NK-92 treated with Interleukin-12 subunit alpha and Interleukin-12 subunit beta, amount 100 ng/mL, for 24 hours (cell line): ENCODE data around the gene SFI1.
"Not testable (repeated sequence)": the region's sequence is repeated elsewhere in the genome, so short reads cannot be mapped to it uniquely, and the experiment has no call there.

Experiments
- DNase-seq: peaks from one replicate; lab custom pipeline; 2025; lab: John Stamatoyannopoulos, UW

SFI1 gene

DNA sequence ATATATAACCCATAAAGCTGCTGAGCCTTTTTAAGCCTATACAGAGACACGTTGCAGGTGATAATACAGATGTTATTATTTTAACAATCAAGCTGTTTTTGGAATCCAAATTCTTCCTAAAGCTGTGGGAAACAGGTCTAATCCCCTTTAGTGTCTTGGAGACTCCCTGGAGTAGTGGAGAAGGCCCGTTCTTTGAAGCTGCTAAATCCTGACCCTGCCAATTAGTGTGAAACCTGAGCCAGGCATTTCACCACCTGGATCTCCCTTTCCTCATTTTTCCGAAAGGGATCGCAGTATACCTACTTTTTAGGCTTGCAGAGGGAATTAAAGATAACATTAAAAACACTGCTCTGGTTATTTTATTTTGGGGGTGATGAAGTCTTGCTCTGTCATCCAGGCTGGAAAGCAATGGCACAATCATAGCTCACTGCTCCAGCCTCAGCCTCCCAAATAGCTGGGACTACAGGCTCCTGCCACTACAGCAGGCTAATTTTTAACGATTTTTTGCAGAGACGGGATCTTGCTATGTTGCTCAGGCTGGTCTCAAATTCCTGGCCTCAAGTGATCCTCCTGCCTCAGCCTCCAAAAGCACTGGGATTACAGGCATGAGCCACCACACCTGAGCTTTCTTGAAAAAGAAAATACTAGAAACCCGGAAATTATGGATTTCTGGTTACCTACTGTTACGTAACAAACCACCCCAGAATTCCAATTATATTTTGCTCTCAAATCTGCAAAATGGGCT lies 4.9 kb upstream of the SFI1 start:
- no peak for DNase-seq

DNA sequence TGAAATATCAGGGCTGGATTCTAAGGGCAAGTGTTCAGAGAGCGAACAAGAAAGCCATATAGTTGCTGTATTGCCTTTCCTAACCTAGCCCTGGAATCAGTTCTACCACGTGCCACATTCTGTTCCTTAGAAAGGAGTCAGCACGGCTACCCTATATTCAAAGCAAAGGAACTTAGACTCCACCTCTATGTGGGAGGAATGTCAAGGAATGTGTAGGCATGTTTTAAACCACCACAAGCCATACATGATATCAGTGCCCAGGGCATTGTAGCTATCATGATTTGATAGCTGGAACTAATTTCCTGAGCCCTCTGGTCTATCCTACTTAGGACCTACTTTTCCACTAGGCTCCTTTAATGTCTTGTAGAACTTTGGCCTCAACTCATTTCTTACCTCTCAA lies 4.2 kb upstream of the SFI1 start:
- DNase-seq, result no peak

DNA sequence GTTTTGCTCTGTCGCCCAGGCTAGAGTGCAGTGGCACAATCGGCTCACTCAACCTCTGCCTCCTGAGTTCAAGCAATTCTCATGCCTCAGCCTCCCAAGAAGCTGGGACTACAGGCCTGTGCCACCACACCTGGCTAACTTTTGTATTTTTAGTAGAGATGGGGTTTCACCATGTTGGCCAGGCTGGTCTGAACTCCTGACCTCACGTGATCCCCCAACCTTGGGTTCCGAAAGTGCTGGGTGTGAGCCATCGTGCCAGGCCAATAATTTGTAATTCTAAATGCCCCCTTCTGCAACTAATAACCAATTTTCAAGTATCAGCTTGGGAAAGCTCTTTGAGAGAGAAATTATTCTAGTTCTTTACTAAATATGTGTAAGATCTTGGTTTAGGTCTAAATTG lies 3.0 kb upstream of the SFI1 start:
- not testable (repeated sequence) for DNase-seq

DNA sequence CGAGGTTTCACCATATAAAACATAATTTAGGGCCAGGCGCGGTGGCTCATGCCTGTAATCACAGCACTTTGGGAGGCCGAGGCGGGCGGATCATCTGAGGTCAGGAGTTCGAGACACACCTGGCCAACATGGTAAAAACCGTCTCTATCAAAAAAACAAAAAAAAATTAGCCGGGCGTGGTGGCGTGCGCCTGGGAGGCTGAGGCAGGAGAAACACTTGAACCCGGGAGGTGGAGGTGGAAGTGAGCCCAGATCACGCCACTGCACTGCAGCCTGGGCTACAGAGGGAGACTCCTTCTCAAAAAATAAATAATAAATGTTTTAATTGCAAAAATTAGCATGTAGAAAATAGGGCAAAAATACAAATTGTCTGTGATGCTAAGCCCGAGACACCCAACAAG lies 993 bp upstream of the SFI1 start:
- no peak for DNase-seq

DNA sequence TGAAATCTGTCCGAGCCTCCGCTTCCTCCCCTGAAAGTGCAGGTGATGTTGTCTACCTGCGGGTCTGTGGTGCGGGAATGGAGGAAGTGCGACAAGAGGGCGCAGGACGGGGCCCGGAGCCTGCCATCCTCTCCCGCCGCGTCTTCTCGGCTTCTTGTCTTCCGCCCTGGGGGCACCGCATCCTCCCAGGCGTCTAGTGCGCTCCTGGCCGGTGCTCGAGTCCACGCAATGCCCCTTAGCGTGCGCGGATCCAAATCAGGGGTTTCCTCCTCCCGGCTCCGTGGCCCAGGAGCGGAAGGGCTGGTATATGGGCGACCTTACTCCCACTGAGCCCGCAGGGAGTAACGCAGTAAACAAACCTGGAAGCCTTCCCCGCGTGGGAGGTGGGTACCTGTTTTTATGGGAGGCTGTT lies 405 bp downstream of the SFI1 start:
- peak; percentile 43 for DNase-seq

DNA sequence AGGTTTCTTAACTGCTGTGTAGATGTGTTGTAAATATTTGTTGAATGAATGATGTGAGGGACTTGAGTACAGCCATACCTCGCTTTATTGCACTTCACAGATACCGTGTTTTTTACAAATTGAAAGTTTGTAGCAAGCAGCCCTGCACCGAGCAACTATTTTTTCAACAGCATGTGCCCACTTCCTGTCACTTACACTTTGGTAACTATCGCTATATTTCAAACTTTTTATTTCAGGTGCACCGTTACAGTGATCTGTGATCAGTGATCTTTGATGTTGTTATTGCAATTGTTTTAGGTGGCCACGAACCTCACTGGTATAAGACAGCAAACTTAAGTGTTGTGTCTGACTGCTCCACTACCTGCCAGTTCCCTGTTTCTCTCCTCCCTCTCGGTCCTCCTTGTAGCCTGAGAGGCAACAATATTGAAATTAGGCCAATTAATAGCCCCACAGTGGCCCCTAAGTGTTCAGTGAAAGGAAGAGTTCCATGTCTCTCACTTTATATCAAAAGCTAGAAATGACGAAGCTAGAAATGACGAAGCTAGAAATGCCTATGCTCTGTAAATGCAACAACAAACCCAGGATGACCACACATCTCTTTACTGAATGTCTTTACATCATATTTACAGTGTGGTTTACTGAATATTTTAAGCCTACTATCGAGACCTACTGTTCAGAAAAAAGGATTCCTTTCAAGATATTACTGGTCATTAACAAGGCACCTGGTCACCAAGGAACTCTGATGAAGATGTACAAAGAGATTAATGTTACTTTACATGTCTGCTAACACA lies 1.0 kb downstream of the SFI1 start:
- DNase-seq, result no peak

DNA sequence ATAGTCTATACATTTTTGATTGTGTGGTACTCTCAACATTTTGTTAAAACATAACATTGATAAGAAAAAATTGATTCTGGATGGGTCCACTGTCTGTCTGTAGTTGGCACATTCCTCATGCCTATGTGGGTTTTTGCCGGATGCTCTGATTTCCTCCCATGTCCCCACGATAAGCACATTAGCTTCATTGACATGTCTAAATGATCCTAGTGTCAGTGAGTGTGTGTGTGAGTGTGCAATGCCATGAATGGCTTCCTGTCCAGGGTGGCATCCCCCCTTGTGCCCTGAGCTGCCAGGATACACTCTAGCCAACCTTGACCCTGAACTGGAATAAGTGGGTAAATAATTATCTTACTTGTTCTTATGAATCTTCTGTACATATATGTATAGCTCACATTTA lies 5.4 kb downstream of the SFI1 start:
- no peak for DNase-seq

DNA sequence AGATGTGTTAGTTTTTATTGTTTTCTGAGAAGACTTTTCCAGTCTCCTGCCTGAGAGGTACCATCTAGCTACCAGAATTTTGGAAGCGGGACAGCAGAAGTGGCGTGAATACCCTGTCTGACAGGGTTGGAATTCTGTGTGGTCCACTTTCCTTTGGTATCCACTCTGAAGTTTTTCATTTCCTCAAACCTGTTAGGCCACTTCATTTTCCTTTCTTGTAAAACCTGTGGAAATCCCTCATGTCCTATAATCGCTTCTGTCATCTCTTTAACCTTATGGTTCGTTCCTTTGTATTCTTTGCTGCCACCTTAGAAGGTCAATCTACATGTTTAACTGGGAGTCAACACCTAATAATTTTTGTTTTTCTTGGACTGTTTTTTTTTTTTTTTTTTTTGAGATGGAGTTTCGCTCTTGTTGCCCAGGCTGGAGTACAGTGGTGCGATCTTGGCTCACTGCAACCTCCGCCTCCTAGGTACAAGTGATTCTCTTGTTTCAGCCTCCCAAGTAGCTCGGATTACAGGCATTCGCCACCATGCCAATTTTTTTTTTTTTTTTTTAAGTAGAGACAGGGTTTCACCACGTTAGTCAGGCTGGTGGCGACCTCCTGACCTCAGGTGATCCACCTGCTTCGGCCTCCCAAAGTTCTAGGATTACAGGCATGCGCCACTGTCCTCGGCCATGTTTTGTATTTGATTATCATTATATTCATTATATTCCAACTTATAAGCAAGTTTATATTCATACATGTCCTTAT lies 7.1 kb downstream of the SFI1 start:
- DNase-seq, result no peak

DNA sequence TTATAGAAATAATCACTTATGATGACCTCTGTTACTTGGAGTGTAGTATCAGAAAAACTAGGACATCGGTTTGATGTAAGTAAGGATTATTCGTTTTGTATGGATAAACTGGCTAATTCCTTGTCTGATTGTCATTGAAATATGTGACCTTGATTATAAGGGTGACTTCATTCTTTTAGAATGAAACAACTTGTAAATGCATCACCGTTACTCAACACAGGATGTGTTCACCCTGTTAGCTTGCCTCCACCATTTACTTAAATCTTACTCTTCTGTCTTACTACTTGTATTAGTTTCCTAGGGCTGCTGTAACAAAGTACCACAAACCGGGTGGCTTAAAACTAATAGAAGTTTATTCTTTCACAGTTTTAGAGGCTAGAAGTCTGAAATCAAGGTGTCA lies 7.9 kb downstream of the SFI1 start:
- no peak for DNase-seq

DNA sequence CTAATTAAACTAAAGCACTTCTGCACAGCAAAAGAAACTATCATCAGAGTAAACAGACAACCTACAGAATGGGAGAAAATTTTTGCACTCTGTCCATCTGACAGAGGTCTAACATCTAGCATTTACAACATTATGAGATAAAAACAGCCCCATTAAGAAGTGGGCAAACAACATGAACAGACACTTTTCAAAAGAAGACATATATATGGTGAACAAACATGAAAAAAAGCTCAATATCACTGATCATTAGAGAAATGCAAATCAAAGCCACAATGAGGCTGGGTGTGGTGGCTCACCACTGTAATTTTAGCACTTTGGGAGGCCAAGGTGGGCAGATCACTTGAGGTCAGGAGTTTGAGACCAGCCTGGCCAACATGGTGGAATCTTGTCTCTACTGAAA lies 11.2 kb downstream of the SFI1 start:
- DNase-seq, result not testable (repeated sequence)

DNA sequence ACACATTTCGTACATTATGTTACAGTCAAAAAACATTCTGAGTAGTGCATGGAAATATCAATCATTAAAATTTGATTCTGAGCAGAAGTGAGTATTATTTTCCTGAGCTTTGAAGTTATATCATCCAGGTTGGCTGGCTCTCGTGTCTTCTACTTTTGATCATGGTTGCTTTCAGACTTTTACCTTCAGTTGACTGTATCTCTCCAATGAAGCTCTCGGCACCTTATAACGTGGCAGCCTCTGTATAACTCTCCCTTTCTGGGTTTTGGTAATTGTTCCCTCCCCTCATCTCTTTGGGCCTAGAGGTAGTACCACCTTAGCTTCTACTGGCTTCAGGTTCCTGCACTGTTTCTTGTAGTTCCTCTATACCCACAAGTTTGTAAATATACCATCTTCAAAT lies 12.2 kb downstream of the SFI1 start:
- DNase-seq, result no peak

DNA sequence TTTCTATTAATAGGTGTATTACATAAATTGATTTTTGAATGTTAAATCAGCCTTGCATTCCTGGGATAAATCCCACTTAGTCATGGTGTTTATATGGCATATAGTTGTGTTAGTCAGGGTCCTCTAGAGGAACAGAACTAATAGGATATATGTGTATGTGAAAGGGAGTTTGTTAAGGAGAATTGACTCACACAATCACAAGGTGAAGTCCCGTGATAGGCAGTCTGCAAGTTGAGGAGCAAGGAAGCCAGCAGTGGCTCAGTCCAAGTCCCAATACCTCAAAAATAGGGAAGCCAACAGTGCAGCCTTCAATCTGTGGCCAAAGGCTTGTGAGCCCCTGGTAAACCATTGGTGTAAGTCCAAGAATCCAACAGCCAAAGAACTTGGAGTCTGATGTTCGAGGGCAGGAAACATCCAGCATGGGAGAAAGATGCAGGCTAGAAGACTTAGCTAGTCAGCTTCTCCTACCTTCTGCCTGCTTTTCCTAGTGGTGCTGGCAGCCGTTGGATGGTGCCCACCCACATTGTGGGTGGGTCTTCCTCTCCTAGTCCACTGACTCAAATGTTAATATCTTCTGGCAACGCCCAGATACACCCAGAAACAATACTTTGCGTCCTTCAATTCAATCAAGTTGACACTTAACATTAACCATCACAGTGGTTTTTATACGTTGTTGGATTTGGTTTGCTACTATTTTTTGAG lies 12.9 kb downstream of the SFI1 start:
- no peak for DNase-seq

DNA sequence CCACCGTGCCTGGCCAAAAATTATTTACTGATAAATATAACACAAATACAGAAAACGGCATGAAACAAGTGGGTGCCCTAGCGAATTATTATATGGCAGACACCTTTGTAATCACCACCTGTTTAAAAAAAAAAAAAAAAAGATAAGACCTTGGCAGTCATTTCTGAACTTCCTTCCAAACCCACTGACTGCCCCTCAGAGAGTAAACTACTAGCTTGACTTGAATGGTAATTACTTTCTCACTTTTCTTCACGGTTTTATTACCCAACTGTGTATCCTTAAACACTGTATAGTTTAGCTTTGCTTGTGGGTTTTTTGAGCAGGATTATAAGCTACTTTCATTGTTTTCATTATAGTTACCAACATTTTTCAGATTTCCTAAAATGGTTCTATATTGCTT lies 23.7 kb downstream of the SFI1 start:
- DNase-seq, result no peak

DNA sequence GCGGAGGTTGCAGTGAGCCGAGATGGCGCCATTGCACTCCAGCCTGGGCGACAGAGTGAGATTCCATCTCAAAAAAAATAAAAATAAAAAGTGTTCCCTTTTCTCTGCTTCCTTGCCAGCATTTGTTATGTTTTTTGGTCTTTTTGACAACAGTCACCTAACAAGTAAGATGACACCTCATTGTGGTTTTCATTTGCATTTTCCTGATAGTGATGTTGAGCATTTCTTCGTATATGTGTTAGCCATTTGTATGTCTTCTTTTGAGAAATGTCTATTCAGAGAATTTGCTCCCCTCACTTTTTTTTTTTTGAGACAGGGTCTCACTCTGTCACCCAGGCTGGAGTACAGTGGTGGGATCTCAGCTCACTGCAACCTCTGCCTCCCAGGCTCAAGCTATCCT lies 27.8 kb downstream of the SFI1 start:
- not testable (repeated sequence) for DNase-seq

DNA sequence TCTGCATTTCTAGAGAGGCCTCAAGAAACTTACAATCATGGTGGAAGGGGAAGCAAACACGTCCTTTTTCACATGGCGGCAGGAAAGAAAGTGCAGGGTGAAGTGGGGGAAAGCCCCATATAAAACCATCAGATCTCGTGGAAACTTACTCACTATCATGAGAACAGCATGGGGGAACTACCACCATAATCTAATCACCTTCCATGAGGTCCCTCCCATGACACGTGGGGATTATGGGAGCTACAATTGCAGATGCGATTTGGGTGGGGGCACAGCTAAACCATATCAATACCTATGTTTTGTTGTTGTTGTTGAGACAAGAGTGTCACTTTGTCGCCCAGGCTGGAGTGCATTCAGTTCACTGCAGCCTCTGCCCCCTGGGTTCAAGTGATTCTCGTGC lies 29.9 kb downstream of the SFI1 start:
- no peak for DNase-seq

DNA sequence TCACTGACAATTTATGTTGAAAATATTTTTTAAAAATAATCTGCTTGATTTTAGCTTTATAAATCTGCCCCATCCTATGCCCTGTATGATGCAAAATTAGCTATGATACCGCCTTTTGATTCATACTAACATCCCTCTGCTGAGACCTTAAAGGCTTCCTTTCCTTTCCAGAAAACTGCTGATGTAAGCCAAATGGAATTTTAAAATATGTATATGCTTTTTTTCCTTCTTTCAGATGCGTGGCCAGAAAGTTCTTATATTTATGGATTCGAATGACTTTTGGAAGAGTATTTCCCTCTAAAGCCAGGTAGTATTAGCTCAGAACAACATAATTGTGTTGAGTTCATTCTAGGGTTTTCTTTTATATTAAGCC lies 34.5 kb downstream of the SFI1 start:
- DNase-seq, result no peak

DNA sequence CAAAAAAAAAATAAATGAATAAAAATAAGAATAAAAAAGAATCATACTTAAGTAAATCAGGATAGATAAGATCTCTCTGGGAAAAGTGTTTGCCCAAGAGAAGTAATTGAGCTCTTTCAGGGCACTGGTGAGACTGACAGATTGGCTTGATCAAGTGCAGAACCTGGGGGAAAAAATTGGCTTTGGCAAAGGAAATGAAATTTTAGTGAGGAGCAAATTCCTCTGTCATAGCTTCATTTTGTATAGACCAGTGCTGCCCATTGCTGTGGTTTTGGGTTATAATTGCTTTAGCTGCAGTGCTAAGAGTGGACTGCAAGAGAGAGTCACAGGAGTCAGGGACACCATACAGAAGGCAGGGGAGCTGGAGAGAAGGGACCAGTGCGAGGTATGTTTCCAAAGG lies 35.7 kb downstream of the SFI1 start:
- no peak for DNase-seq

DNA sequence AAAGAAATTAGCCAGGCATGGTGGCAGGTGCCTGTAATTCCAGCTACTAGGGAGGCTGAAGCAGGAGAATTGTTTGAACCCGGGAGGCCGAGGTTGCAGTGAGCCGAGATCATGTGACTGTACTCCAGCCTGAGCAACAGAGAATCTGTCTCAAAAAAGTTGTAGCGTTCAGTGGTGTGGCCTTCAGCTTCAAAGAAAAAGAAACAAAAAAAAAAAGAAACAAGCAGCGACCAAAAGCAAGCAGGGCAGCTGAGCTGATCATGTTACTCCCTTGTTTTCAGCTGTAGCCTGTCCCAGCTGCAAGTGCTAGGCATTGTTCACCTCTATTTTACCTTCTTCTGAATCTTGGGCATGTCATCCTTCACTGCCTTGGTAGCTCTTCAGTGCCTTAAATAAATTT lies 37.0 kb downstream of the SFI1 start:
- DNase-seq, result no peak

DNA sequence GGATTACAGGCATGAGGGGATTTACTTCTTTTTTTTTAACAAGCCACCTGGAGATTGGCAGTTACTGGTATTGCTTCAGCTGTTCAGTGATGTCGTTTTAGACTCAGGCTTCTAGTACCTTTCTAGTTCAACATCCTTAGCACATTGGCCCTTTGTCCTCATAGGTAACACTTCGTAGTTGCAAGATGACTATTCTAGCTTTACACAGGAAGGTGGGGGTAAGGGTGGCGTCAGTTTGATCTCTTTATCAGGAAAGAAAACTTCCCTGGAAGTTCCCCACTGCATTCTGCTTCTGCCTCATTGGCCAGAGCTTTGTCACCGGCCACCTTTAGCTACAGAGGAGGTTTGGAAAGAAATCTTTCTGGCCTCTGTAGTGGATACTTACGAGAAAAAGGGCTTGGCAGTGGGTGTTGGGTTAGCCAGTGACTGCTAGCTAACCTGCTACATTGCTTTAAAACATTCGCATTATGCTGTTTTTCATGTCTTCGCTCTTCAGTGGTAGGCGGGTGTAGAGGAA lies 40.7 kb downstream of the SFI1 start:
- DNase-seq, result no peak

DNA sequence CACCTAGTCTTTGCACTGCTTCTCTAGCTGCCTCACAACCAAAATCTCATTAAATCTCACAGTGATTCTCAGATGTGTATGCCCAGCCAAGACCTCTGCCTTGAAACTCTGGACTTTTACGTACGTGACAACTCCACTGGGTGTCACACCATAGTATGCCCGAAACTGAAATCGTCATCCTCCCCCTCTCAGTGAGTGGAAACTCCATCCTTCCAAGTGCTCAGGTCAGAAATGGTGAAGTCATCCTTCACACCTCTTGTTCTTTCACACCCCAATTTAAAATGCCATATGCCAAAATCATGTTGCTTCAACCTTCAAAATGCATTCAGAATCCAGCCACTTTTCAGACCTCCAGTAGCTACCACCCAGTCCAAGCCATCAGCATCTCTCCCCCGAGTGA lies 42.5 kb downstream of the SFI1 start:
- no peak for DNase-seq

DNA sequence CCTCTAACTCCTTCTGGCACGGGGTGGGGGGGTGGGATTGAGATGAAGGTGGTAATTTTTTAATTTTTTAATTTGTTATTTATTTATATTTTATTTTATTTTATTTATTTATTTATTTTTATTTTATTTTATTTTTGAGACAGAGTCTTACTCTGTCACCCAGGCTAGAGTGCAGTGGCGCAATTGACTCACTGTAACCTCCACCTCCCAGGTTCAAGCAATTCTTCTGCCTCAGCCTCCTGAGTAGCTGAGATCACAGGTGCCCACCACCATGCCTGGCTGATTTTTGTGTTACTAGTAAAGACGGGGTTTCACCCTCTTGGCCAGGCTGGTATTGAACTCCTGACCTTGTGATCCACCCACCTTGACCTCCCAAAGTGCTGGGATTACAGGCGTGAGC lies 43.8 kb downstream of the SFI1 start:
- DNase-seq, result not testable (repeated sequence)

DNA sequence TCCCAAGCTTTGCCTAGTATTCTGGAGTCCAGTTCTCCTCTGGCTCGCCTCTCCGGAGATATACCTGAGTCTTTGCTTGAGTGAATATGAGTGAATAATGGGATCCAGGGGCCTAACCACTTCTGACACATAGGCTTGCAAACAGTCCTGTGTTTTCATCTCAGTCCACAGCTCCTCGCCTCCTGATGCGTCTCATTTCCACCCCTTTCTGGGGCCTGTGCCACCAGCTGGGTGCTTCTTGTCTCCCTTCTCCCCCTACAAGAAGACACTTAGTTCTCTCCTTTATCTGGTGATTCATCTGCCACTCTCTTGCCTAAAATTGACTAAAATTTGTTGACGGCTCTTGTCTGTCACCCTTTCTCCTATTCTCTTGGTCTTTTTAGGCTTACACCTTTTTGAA lies 44.6 kb downstream of the SFI1 start:
- no peak for DNase-seq
